HepG2 (cell line): ENCODE data around the gene EVA1A. TPM values are rescaled to one million over a fixed set of nuclear protein-coding genes. Genes with fewer than 3 reads are reported as not detected.
A peak's percentile ranks its signal among the peaks of the same experiment; 100 is the strongest.

Experiments used
- ATAC-seq: fragments of 200-7000 bp; cut with Tn5 transposase; 3 replicates; pipeline ENCODE4 v1.9.1; 2020; ENCODE audit warnings: mild to moderate bottlenecking, moderate library complexity
- BruUV-seq: library from RNA; stranded (reverse); fragments of 400-500 nt; replicated peaks from 2 replicates; lab custom pipeline; 2021; lab: Mats Ljungman, UMichigan
- CTCF ChIA-PET: fragments of 300-600 bp; formaldehyde crosslinking; extraction: SDS; loops from one replicate; lab custom pipeline; 2021; ENCODE audit warnings: low total read pairs, inconsistent platforms, low intra/inter-chr PET ratio; lab: Yijun Ruan, JAX
- POLR2A ChIA-PET: fragments of 350-600 bp; sonication (Branson Sonifier 250); formaldehyde crosslinking; loops from one replicate; lab custom pipeline; 2020; ENCODE audit warnings: antibody characterized with exemption, inconsistent platforms; lab: Yijun Ruan, JAX
- DNase-seq: peaks from one replicate; pipeline ENCODE4 v3.0.0-alpha.2; 2015; ENCODE audit warnings: low spot score
- FAIRE-seq: peaks from 3 replicates; lab custom pipeline; 2011; peaks lifted over from hg19 to GRCh38; lab: Jason Lieb, UNC
- H2AFZ ChIP-seq: one replicate; pipeline ENCODE4 v1.6.1; 2011; ENCODE audit warnings: low read length, inconsistent platforms
- H3K27ac ChIP-seq: fragments of 300-600 bp; 3 replicates; pipeline ENCODE4 v1.8.0; 2011; ENCODE audit warnings: mixed run types, mild to moderate bottlenecking, mixed read lengths, low read length, inconsistent platforms; ENCODE audit not compliant: insufficient read depth; ENCODE audit errors: extremely low read length
- H3K27me3 ChIP-seq, 2 experiments: fragments of 200-600 bp in 1 of 2; 2 replicates in 1 of 2; 3 replicates in 1 of 2; pipeline versions ENCODE4 v1.6.0 to v1.8.0; 2011; ENCODE audit warnings: low read length in 2 of 2, mild to moderate bottlenecking in 2 of 2, moderate library complexity in 2 of 2, inconsistent platforms in 1 of 2; ENCODE audit not compliant: insufficient read depth in 2 of 2, control insufficient read depth in 1 of 2
- H3K36me3 ChIP-seq, 2 experiments: fragments of 200-600 bp in 1 of 2; replicated peaks in 1 of 2; 2 replicates in 1 of 2; 3 replicates in 1 of 2; pipeline versions ENCODE4 v1.5.1 to v1.8.0; 2011; ENCODE audit warnings: low read length in 2 of 2, inconsistent platforms in 1 of 2; ENCODE audit not compliant: insufficient read depth in 2 of 2, control insufficient read depth in 1 of 2
- H3K4me1 ChIP-seq: 2 replicates; pipeline ENCODE4 v1.5.1; 2012; ENCODE audit warnings: low read length, inconsistent platforms; ENCODE audit not compliant: insufficient read depth
- H3K4me2 ChIP-seq: 2 replicates; pipeline ENCODE4 v1.6.0; 2011; ENCODE audit warnings: low read depth, low read length, inconsistent platforms
- H3K4me3 ChIP-seq, 3 experiments: fragments of 200-600 bp in 1 of 3; sonication (generic), shearing (Covaris generic) in 1 of 3; replicated peaks in 1 of 3; 2 replicates each; pipeline ENCODE4 v1.5.1; 2011 to 2016; ENCODE audit warnings: low read length in 3 of 3, inconsistent platforms in 2 of 3, low read depth in 2 of 3, mild to moderate bottlenecking in 2 of 3, control low read depth in 1 of 3, mixed read lengths in 1 of 3; ENCODE audit not compliant: insufficient read depth in 1 of 3
- H3K79me2 ChIP-seq: one replicate; pipeline ENCODE4 v1.6.1; 2011; ENCODE audit warnings: low read length, inconsistent platforms; ENCODE audit not compliant: insufficient read depth
- H3K9ac ChIP-seq: 2 replicates; pipeline ENCODE4 v1.6.0; 2011; ENCODE audit warnings: mild to moderate bottlenecking, low read depth, low read length, inconsistent platforms; ENCODE audit not compliant: insufficient read depth
- H3K9me3 ChIP-seq: 2 replicates; pipeline ENCODE4 v1.5.1; 2012; ENCODE audit warnings: mild to moderate bottlenecking, low read length
- H4K20me1 ChIP-seq: 2 replicates; pipeline ENCODE4 v1.6.0; 2011; ENCODE audit warnings: inconsistent platforms, mild to moderate bottlenecking, low read length, moderate library complexity; ENCODE audit not compliant: insufficient read depth
- ASH2L ChIP-seq: fragments of 300-600, 200-600 bp; sonication (generic); IDR thresholded peaks from 2 replicates; pipeline ENCODE4 v1.7.0; 2017; ENCODE audit warnings: low read depth, mild to moderate bottlenecking, moderate library complexity, mixed read lengths, low read length; ENCODE audit not compliant: insufficient read length
- BRD4 ChIP-seq: sonication (generic); formaldehyde crosslinking; IDR thresholded peaks from 2 replicates; pipeline ENCODE4 v1.4.0; 2020; ENCODE audit warnings: missing genetic modification reagents
- NFIC ChIP-seq: IDR thresholded peaks from 2 replicates; pipeline ENCODE4 v1.6.1; 2012; ENCODE audit warnings: mild to moderate bottlenecking, low read length, inconsistent platforms
- NR2F6 ChIP-seq, 2 experiments: IDR thresholded peaks; 2 replicates each; pipeline ENCODE4 v1.6.1; 2016; ENCODE audit warnings: antibody characterized with exemption in 1 of 2, mild to moderate bottlenecking in 1 of 2
- NR3C1 ChIP-seq: sonication (generic); formaldehyde crosslinking; IDR thresholded peaks from 2 replicates; pipeline ENCODE4 v1.4.0; 2020; ENCODE audit warnings: missing genetic modification reagents
- RARA ChIP-seq: IDR thresholded peaks from 2 replicates; pipeline ENCODE4 v1.6.1; 2016; ENCODE audit warnings: missing genetic modification reagents, missing compliant biosample characterization
- SSRP1 ChIP-seq: IDR thresholded peaks from 2 replicates; pipeline ENCODE4 v1.6.1; 2016; ENCODE audit warnings: control low read depth
- TARDBP ChIP-seq: sonication (generic); formaldehyde crosslinking; IDR thresholded peaks from 2 replicates; pipeline ENCODE4 v1.8.0; 2022; ENCODE audit warnings: mild to moderate bottlenecking, missing genetic modification reagents
- ZNF12 ChIP-seq: sonication (generic); formaldehyde crosslinking; IDR thresholded peaks from 2 replicates; pipeline ENCODE4 v1.5.0; 2020; ENCODE audit warnings: missing genetic modification reagents
- ZNF530 ChIP-seq: sonication (generic); formaldehyde crosslinking; IDR thresholded peaks from 2 replicates; pipeline ENCODE4 v1.5.0; 2020; ENCODE audit warnings: low read depth, mild to moderate bottlenecking, missing genetic modification reagents
- in situ Hi-C: cut with HindIII; loops from 2 replicates; pipeline ENCODE4 v1.10.0; 2017; ENCODE audit warnings: low pct_unique_long_range_greater_than_20kb; ENCODE audit not compliant: extremely low pct_ligation_motif_present
- intact Hi-C: fragments of 100-400 bp; cut with micrococcal nuclease; formaldehyde crosslinking; loops from one replicate; pipeline ENCODE4 v1.10.0; 2022; ENCODE audit not compliant: unreplicated experiment
- polyA plus RNA-seq, 8 experiments: library from polyadenylated mRNA; depleted of rRNA in 3 of 8; stranded (reverse) in 7 of 8; unstranded in 1 of 8; fragments of >200 nt; fragmentation: Illumina TruSeq in 4 of 8; extraction: Trizol in 4 of 8; gene quantifications; 2 replicates each; pipeline versions ENCODE4 v1.2.1 to v1.2.3, GENCODE V29; 2011 to 2016; ENCODE audit warnings: low read depth in 4 of 8, missing spikeins in 1 of 8, mixed read lengths in 1 of 8; ENCODE audit not compliant: insufficient read depth in 1 of 8
- total RNA-seq, 5 experiments: library from RNA; depleted of rRNA; stranded (reverse); fragments of >200 nt; fragmentation: Illumina TruSeq; extraction: Trizol; gene quantifications; 2 replicates each; pipeline ENCODE4 v1.2.3, GENCODE V29; 2016; ENCODE audit warnings: low read depth in 1 of 5
- TF ChIP-seq, protein P1 (sequence below): sonication (generic); formaldehyde crosslinking; conservative IDR thresholded peaks from 2 replicates; pipeline ENCODE4 v1.4.0; 2020; ENCODE audit warnings: mild to moderate bottlenecking, missing genetic modification reagents, moderate library complexity
- TF ChIP-seq, protein P2 (sequence below): sonication (generic); formaldehyde crosslinking; IDR thresholded peaks from 2 replicates; pipeline ENCODE4 v1.4.0; 2020; ENCODE audit warnings: missing genetic modification reagents
- TF ChIP-seq, protein P3 (sequence below): sonication (generic); formaldehyde crosslinking; IDR thresholded peaks from 2 replicates; pipeline ENCODE4 v1.4.0; 2020; ENCODE audit warnings: missing genetic modification reagents, low read depth, mild to moderate bottlenecking, borderline replicate concordance
- TF ChIP-seq, protein P4 (sequence below): IDR thresholded peaks from 2 replicates; pipeline ENCODE4 v1.6.1; 2012; ENCODE audit warnings: low read depth, low read length, improper control_type of control experiment

The EVA1A gene
- total and polyA plus RNA-seq, 2 of the 13 experiments (the other 11 are each of a cell fraction or from before 2014, with no cell fraction given), result 57.5 to 57.8 TPM

DNA sequence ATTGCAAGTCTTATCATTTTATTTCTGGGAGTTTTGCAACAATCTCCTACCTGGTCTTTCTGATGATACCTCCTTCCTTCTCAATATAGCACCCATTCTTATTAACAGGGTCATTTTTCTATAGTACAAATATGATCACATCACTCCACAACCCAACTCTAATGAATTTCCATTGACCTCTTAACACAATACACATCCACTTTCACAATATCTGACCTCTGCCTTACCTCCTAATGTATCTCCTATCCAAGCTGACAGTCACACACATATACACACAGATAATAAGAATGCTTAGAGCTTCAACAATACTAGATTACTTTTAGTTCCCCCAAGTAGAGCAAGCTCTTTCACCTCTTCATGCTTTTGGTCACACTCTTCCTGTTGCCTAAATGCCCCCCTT, 40.9 kb downstream of the EVA1A start:
- peaks cover 100% of the 10 kb centered on the region for H3K4me1 ChIP-seq
- FAIRE-seq, result no peak
- TF ChIP-seq NR3C1 (CRISPR knock-in tag) (no peak), ZNF530 (CRISPR knock-in tag) (no peak), ZNF12 (0 out of 2 replicates have a peak, but pooled peaks have one; percentile 1), TARDBP (0 out of 2 replicates have a peak, but pooled peaks have one; percentile 17), ASH2L (peak; percentile 8), RARA (CRISPR knock-in tag) (peak; percentile 50; the same call in 1 of the 2 replicates), NR2F6 (IDR thresholded peaks at IDR 0.05) (0 out of 2 replicates have a peak, but pooled peaks have one; percentile 13), NR2F6 (CRISPR knock-in tag; IDR thresholded peaks at IDR 0.05) (no peak), NFIC (0 out of 2 replicates have a peak, but pooled peaks have one; percentile 20), SSRP1 (CRISPR knock-in tag) (0 out of 2 replicates have a peak, but pooled peaks have one; percentile 61), BRD4 (CRISPR knock-in tag) (no peak)
- TF ChIP-seq, protein P1, sequence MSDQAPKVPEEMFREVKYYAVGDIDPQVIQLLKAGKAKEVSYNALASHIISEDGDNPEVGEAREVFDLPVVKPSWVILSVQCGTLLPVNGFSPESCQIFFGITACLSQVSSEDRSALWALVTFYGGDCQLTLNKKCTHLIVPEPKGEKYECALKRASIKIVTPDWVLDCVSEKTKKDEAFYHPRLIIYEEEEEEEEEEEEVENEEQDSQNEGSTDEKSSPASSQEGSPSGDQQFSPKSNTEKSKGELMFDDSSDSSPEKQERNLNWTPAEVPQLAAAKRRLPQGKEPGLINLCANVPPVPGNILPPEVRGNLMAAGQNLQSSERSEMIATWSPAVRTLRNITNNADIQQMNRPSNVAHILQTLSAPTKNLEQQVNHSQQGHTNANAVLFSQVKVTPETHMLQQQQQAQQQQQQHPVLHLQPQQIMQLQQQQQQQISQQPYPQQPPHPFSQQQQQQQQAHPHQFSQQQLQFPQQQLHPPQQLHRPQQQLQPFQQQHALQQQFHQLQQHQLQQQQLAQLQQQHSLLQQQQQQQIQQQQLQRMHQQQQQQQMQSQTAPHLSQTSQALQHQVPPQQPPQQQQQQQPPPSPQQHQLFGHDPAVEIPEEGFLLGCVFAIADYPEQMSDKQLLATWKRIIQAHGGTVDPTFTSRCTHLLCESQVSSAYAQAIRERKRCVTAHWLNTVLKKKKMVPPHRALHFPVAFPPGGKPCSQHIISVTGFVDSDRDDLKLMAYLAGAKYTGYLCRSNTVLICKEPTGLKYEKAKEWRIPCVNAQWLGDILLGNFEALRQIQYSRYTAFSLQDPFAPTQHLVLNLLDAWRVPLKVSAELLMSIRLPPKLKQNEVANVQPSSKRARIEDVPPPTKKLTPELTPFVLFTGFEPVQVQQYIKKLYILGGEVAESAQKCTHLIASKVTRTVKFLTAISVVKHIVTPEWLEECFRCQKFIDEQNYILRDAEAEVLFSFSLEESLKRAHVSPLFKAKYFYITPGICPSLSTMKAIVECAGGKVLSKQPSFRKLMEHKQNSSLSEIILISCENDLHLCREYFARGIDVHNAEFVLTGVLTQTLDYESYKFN (CRISPR knock-in tag), result 0 out of 2 replicates have a peak, but pooled peaks have one; percentile 30
- TF ChIP-seq, protein P2, sequence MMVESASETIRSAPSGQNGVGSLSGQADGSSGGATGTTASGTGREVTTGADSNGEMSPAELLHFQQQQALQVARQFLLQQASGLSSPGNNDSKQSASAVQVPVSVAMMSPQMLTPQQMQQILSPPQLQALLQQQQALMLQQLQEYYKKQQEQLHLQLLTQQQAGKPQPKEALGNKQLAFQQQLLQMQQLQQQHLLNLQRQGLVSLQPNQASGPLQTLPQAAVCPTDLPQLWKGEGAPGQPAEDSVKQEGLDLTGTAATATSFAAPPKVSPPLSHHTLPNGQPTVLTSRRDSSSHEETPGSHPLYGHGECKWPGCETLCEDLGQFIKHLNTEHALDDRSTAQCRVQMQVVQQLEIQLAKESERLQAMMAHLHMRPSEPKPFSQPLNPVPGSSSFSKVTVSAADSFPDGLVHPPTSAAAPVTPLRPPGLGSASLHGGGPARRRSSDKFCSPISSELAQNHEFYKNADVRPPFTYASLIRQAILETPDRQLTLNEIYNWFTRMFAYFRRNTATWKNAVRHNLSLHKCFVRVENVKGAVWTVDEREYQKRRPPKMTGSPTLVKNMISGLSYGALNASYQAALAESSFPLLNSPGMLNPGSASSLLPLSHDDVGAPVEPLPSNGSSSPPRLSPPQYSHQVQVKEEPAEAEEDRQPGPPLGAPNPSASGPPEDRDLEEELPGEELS, result no peak
- TF ChIP-seq, protein P3, sequence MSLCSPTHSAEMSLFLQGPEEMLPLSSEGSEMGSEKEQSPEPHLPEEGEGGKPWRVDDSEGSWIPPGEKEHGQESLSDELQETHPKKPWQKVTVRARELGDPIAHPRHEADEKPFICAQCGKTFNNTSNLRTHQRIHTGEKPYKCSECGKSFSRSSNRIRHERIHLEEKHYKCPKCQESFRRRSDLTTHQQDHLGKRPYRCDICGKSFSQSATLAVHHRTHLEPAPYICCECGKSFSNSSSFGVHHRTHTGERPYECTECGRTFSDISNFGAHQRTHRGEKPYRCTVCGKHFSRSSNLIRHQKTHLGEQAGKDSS (CRISPR knock-in tag), result no peak
- TF ChIP-seq, protein P4, sequence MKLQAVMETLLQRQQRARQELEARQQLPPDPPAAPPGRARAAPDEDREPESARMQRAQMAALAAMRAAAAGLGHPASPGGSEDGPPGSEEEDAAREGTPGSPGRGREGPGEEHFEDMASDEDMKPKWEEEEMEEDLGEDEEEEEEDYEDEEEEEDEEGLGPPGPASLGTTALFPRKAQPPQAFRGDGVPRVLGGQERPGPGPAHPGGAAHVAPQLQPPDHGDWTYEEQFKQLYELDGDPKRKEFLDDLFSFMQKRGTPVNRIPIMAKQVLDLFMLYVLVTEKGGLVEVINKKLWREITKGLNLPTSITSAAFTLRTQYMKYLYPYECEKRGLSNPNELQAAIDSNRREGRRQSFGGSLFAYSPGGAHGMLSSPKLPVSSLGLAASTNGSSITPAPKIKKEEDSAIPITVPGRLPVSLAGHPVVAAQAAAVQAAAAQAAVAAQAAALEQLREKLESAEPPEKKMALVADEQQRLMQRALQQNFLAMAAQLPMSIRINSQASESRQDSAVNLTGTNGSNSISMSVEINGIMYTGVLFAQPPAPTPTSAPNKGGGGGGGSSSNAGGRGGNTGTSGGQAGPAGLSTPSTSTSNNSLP, result no peak

More for the DNA sequence above, 40.9 kb downstream of the EVA1A start:
- intact Hi-C loops (no loop called here), in situ Hi-C loops (loop anchor here (5.0 kb wide), 1 partner anchor 52 kb away; no protein-coding TSS in a partner anchor)
- no peak overlapping the region for H2AFZ ChIP-seq
- H3K27ac ChIP-seq, result peak overlapping the region; percentile 92
- no TSS peak for BruUV-seq
- H3K36me3 ChIP-seq, result peaks cover 26 to 48% of the 10 kb centered on the region in 2 experiments
- H3K79me2 ChIP-seq, result peaks cover 63% of the 10 kb centered on the region
- H3K4me3 ChIP-seq, result no peak overlapping the region
- peak overlapping the region; percentile 20; the same call in 1 of the 2 replicates for H3K4me2 ChIP-seq
- no peaks in the 10 kb centered on the region for H3K9me3 ChIP-seq
- H3K9ac ChIP-seq, result peak overlapping the region; percentile 66
- no peak for ATAC-seq
- no peaks in the 10 kb centered on the region for H4K20me1 ChIP-seq
- DNase-seq, result no peak
- POLR2A ChIA-PET, result interaction anchor here (0.8 to 7.8 kb wide), 6 partner anchors 9 to 51 kb away, joined by 3 to 118 read pairs (median 32); partner anchors contain the start of gene EVA1A
- CTCF ChIA-PET, result no interaction called here
- H3K27me3 ChIP-seq, result no peaks in the 10 kb centered on the region
